Breast epithelium (tissue), 3 donors: Measurements from ENCODE around the gene CCDC157.
"Not testable (repeated sequence)": the region's sequence is repeated elsewhere in the genome, so short reads cannot be mapped to it uniquely, and the experiment has no call there.

Experiments used
- POLR2A ChIP-seq: fragments of 450-650 bp; IDR thresholded peaks from one replicate; pipeline ENCODE4 v1.6.1; 2016; ENCODE audit warnings: antibody characterized with exemption, mild to moderate bottlenecking, moderate library complexity
- POLR2AphosphoS5 ChIP-seq, 3 donors: sonication (generic); formaldehyde crosslinking; IDR thresholded peaks; one replicate each; pipeline ENCODE4 v1.6.1; 2017; ENCODE audit warnings: antibody characterized with exemption in 3 of 3
- TF ChIP-seq, protein P1 (sequence below), 3 donors: fragments of 450-650 bp; IDR thresholded peaks; one replicate each; pipeline ENCODE4 v1.5.1; 2016 to 2017; ENCODE audit warnings: antibody characterized with exemption in 3 of 3, mild to moderate bottlenecking in 3 of 3, moderate library complexity in 3 of 3

- TF ChIP-seq, protein P1, sequence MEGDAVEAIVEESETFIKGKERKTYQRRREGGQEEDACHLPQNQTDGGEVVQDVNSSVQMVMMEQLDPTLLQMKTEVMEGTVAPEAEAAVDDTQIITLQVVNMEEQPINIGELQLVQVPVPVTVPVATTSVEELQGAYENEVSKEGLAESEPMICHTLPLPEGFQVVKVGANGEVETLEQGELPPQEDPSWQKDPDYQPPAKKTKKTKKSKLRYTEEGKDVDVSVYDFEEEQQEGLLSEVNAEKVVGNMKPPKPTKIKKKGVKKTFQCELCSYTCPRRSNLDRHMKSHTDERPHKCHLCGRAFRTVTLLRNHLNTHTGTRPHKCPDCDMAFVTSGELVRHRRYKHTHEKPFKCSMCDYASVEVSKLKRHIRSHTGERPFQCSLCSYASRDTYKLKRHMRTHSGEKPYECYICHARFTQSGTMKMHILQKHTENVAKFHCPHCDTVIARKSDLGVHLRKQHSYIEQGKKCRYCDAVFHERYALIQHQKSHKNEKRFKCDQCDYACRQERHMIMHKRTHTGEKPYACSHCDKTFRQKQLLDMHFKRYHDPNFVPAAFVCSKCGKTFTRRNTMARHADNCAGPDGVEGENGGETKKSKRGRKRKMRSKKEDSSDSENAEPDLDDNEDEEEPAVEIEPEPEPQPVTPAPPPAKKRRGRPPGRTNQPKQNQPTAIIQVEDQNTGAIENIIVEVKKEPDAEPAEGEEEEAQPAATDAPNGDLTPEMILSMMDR (IDR thresholded peaks at IDR 0.05), result not testable (repeated sequence)
- not testable (repeated sequence) for TF ChIP-seq POLR2AphosphoS5 (IDR thresholded peaks at IDR 0.05); POLR2A
Observed at GRCh38 chr22:30402766-30403104, 45.9 kb downstream of the CCDC157 start.
